Spleen (tissue), 11 donors: ENCODE measurements around the gene AFAP1L2. TPM values are rescaled to one million over a fixed set of nuclear protein-coding genes. Genes with fewer than 3 reads are reported as not detected.

Experiments
- DNase-seq: peaks from one replicate; pipeline ENCODE4 v3.0.0-alpha.2; 2020
- H3K27ac ChIP-seq, 8 donors: fragments of 200-600 bp; sonication (generic) in 7 of 8; 1 replicate in 4 of 8; 2 replicates in 4 of 8; pipeline versions ENCODE4 v1.5.0 to v1.8.0; 2016 to 2021; ENCODE audit warnings: inconsistent platforms in 4 of 8, mild to moderate bottlenecking in 4 of 8, moderate library complexity in 1 of 8
- H3K27me3 ChIP-seq, 7 donors: fragments of 200-600 bp; sonication (generic) in 6 of 7; replicated peaks in 1 of 7; 1 replicate in 4 of 7; 2 replicates in 3 of 7; pipeline versions ENCODE4 v1.5.0 to v1.8.0; 2016 to 2021; ENCODE audit warnings: inconsistent platforms in 3 of 7, mild to moderate bottlenecking in 1 of 7
- H3K36me3 ChIP-seq, 6 donors: fragments of 200-600 bp; sonication (generic) in 5 of 6; 1 replicate in 4 of 6; 2 replicates in 2 of 6; pipeline versions ENCODE4 v1.5.0 to v1.8.0; 2016 to 2021; ENCODE audit warnings: inconsistent platforms in 2 of 6
- H3K4me1 ChIP-seq, 6 donors: fragments of 200-600 bp; sonication (generic) in 5 of 6; 1 replicate in 3 of 6; 2 replicates in 3 of 6; pipeline versions ENCODE4 v1.5.0 to v1.8.0; 2016 to 2021; ENCODE audit warnings: inconsistent platforms in 3 of 6
- H3K4me3 ChIP-seq, 8 donors: fragments of 200-600 bp; sonication (generic) in 7 of 8; 1 replicate in 4 of 8; 2 replicates in 4 of 8; pipeline versions ENCODE4 v1.5.0 to v1.8.0; 2016 to 2021; ENCODE audit warnings: inconsistent platforms in 4 of 8, mild to moderate bottlenecking in 4 of 8, moderate library complexity in 2 of 8
- H3K9me3 ChIP-seq, 8 donors: fragments of 200-600 bp; sonication (generic) in 7 of 8; 1 replicate in 4 of 8; 2 replicates in 4 of 8; pipeline versions ENCODE4 v1.5.0 to v1.8.0; 2016 to 2021; ENCODE audit warnings: inconsistent platforms in 4 of 8
- POLR2A ChIP-seq, 3 donors: fragments of 450-650 bp; IDR thresholded peaks; one replicate each; pipeline ENCODE4 v1.5.1; 2017; ENCODE audit warnings: antibody characterized with exemption in 3 of 3, mild to moderate bottlenecking in 1 of 3
- POLR2AphosphoS5 ChIP-seq, 3 donors: sonication (generic); formaldehyde crosslinking; IDR thresholded peaks; one replicate each; pipeline ENCODE4 v1.5.1; 2017; ENCODE audit warnings: antibody characterized with exemption in 3 of 3
- WGBS, 5 donors: extraction: QIAGEN DNeasy Blood & Tissue Kit in 3 of 5; methylation state at CpG; one replicate each; pipeline versions ENCODE4 v1.1.5 to v1.1.7; 2013 to 2018; 5-methylcytosine and 5-hydroxymethylcytosine counted together
- intact Hi-C: fragments of 100-400 bp; cut with DNase I; formaldehyde crosslinking; loops from one replicate; pipeline ENCODE4 v1.15.0; 2023; ENCODE audit warnings: low total_unique reads
- polyA plus RNA-seq, 3 donors: library from polyadenylated mRNA; stranded (reverse); fragments of 200-250 nt; gene quantifications; one replicate each; pipeline ENCODE4 v1.2.1, GENCODE V29; 2013
- total RNA-seq, 7 donors: library from RNA; depleted of rRNA in 3 of 7; stranded (reverse); fragments of >200 nt in 3 of 7; fragmentation: NEBNext Ultra II Directional in 4 of 7; extraction: Animal tissue kit (Norgen Biotek cat#: 25700) in 4 of 7; gene quantifications; one replicate each; pipeline versions ENCODE4 v1.1.0 to v1.2.1, GENCODE V29; 2016 to 2021
- TF ChIP-seq, protein P1 (sequence below), 11 experiments: fragments of 200-600 bp in 7 of 11; fragments of 450-650 bp in 4 of 11; sonication (generic) in 4 of 11; IDR thresholded peaks in 8 of 11; conservative IDR thresholded peaks in 3 of 11; 1 replicate in 7 of 11; 2 replicates in 4 of 11; pipeline versions ENCODE4 v1.4.0 to v1.8.0; 2016 to 2021; ENCODE audit warnings: antibody characterized with exemption in 11 of 11, inconsistent platforms in 4 of 11, mild to moderate bottlenecking in 1 of 11
- donor health status: healthy with polysubstance abuse.
- donor health status: DM: no; HTN: no; CAD: no; lungs with moderate emphysema.
- donor health status: DM: no; HTN: no; CAD: no.
- donor health status: Bipolar disorder and iron deficiency.
- donor health status: healthy.
- donor health status: DM: no; HTN: no; CAD: no.
- donor health status: DM: yes; HTN: yes; CAD: no.

The AFAP1L2 gene
- total and polyA plus RNA-seq, 10 donors = 18.3 to 273 (median 180) TPM

DNA sequence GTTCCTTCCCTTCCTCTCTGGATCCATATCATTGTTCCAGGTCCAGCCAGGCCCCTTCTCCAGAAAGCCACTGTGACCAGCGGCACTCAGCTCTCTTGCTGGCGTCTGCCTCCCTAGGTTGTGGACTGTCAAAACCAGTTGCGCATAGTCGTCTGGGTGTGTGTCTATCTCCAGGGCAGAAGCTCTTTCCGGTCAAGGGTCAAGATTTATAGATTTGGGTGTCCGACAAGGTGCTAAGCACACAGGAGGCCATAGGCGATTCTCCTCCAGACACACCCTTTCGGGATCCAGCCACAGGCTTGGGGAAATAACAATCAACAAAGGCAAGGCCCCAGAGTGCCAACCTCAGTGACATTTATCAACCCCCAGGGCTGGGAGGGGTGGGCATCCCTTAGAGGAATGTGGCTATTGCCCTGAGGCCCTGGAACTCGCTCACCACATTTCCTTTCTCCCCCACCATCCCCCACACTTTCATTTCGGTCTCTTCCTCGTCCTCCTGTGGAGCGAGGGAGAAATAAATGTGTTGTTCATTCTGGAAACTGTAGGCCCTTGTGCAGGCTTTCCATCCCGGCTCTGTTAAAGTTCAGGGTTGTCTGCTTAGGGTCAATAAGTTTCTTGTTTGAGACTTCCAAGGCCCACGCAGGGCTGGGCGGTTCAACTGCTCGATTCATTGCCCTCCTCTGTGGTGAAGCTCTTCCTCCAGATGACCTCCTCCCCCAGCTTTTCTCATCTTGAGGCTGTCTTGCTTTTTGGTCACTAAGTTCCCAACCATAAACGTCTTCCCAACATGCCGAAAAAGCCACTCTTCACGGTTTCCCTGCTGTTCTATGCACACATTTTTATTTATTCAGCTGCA, 57.9 kb downstream of the AFAP1L2 start:
- 51 to 61% (median 58%) methylated on average over 19 of the region's 19 CpGs for WGBS, 5 donors
- peak overlapping the region; percentile 59 to 91 (median 82) for H3K27ac ChIP-seq
- no peaks in the 10 kb centered on the region for H3K27me3 ChIP-seq
- no peak overlapping the region for H3K4me3 ChIP-seq
- peak; percentile 70 for DNase-seq
- no peaks in the 10 kb centered on the region for H3K9me3 ChIP-seq
- intact Hi-C loops = no loop called here
- TF ChIP-seq POLR2AphosphoS5 (IDR thresholded peaks at IDR 0.05) (peak in 2 of 3 donors; percentile 15 to 48), POLR2A (IDR thresholded peaks at IDR 0.05) (no peak)
- TF ChIP-seq, protein P1, sequence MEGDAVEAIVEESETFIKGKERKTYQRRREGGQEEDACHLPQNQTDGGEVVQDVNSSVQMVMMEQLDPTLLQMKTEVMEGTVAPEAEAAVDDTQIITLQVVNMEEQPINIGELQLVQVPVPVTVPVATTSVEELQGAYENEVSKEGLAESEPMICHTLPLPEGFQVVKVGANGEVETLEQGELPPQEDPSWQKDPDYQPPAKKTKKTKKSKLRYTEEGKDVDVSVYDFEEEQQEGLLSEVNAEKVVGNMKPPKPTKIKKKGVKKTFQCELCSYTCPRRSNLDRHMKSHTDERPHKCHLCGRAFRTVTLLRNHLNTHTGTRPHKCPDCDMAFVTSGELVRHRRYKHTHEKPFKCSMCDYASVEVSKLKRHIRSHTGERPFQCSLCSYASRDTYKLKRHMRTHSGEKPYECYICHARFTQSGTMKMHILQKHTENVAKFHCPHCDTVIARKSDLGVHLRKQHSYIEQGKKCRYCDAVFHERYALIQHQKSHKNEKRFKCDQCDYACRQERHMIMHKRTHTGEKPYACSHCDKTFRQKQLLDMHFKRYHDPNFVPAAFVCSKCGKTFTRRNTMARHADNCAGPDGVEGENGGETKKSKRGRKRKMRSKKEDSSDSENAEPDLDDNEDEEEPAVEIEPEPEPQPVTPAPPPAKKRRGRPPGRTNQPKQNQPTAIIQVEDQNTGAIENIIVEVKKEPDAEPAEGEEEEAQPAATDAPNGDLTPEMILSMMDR (IDR thresholded peaks at IDR 0.05 in 8 of 11, conservative IDR thresholded peaks at IDR 0.05 in 3 of 11) = no peak
- no peaks in the 10 kb centered on the region for H3K36me3 ChIP-seq
- peaks cover 11 to 91% (median 63%) of the 10 kb centered on the region in 6 donors for H3K4me1 ChIP-seq

DNA sequence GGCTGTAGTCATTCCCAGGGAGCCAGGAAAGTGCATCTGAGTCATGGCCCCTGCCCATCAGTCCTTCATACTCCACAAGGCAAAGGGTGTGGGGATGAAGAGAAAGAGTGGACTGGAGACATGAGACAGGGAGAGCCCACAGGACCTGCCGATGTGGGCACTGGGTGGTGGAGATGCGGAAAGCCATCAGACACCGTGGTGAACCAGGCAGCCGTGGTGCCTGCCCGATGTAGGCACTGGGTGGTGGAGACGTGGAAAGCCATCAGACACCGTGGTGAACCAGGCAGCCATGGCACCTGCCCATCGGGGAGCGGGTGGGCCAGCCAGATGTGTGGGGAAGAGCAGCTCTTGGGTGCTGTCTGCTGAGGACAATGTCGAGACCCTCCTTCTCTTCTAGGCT, 58.6 kb downstream of the AFAP1L2 start:
- WGBS, 5 donors = 92 to 95% (median 94%) methylated on average over 9 to 10 of the region's 10 CpGs
- no peaks in the 10 kb centered on the region for H3K9me3 ChIP-seq
- peak; percentile 74 for DNase-seq
- H3K4me3 ChIP-seq = no peak overlapping the region
- intact Hi-C loops = no loop called here
- H3K36me3 ChIP-seq = peaks cover 0 to 2% (median 0%) of the 10 kb centered on the region in 6 donors
- H3K27me3 ChIP-seq = no peaks in the 10 kb centered on the region
- H3K4me1 ChIP-seq = peaks cover 9 to 84% (median 58%) of the 10 kb centered on the region in 6 donors
- TF ChIP-seq, protein P1 (IDR thresholded peaks at IDR 0.05 in 8 of 11, conservative IDR thresholded peaks at IDR 0.05 in 3 of 11) = no peak
- TF ChIP-seq POLR2AphosphoS5 (IDR thresholded peaks at IDR 0.05) = peak in 2 of 3 donors; percentile 19 to 57
- H3K27ac ChIP-seq = peak overlapping the region; percentile 59 to 91 (median 82)

DNA sequence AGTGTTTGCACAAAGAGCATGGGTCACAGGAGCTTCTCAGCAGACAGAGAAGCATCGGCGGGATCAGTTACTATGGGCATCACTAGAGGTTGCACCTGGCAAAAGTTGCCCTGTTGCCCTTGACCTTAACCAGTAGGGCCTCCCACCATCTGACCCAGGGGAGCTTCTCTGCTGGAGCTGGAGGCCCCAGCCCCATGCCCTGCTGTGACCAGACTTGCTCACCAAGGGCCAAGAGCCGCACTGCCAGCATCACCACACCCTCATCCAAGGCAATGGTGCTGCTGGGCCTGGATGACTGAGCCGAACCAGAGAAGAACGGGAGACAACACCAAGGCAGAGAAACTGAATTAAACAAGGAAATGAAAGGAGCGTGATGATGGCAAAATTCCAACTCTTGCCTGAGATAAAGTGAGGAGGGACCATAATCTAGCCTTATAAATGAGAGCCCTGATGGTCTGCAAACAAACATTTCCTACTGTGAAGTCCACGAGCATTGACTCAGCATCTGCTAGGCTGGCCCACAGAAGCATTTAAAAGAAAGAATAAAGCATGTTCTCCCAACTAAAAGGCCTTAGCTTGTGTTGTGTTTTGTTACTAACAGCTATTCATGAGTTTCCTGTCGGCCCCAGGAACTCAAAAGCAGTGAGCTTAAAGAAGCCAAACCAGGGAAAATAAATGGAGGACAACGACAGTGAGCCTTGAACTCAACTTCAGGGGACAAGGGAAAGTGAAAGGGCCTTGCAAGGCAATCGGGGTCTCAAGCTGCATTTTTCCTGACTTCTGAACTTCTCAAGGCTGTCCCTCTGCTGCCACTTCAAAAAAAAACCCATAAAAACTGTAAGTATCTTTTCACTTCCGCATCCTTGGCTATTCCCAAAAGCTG, 60.4 kb downstream of the AFAP1L2 start:
- Histone ChIP-seq H3K36me3 (peaks cover 0 to 20% (median 0%) of the 10 kb centered on the region in 6 donors), H3K4me3 (no peak overlapping the region), H3K9me3 (no peaks in the 10 kb centered on the region), H3K4me1 (peaks cover 9 to 68% (median 54%) of the 10 kb centered on the region in 6 donors), H3K27ac (peak overlapping the region; percentile 72 to 91 (median 82)), H3K27me3 (no peaks in the 10 kb centered on the region)
- TF ChIP-seq POLR2A (IDR thresholded peaks at IDR 0.05) (no peak), POLR2AphosphoS5 (IDR thresholded peaks at IDR 0.05) (peak in 1 of 3 donors; percentile 56)
- TF ChIP-seq, protein P1 (IDR thresholded peaks at IDR 0.05 in 8 of 11, conservative IDR thresholded peaks at IDR 0.05 in 3 of 11) = no peak
- intact Hi-C loops = no loop called here
- 42 to 66% (median 57%) methylated on average over 9 to 11 of the region's 11 CpGs for WGBS, 5 donors
- no peak for DNase-seq
